ENCODE data around the gene CLDN9.

GRCh38 chr16:2985893-2986355 lies 26.8 kb upstream of the CLDN9 start:
- TF ChIP-seq, protein P1, sequence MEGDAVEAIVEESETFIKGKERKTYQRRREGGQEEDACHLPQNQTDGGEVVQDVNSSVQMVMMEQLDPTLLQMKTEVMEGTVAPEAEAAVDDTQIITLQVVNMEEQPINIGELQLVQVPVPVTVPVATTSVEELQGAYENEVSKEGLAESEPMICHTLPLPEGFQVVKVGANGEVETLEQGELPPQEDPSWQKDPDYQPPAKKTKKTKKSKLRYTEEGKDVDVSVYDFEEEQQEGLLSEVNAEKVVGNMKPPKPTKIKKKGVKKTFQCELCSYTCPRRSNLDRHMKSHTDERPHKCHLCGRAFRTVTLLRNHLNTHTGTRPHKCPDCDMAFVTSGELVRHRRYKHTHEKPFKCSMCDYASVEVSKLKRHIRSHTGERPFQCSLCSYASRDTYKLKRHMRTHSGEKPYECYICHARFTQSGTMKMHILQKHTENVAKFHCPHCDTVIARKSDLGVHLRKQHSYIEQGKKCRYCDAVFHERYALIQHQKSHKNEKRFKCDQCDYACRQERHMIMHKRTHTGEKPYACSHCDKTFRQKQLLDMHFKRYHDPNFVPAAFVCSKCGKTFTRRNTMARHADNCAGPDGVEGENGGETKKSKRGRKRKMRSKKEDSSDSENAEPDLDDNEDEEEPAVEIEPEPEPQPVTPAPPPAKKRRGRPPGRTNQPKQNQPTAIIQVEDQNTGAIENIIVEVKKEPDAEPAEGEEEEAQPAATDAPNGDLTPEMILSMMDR (IDR thresholded peaks at IDR 0.05): no peak
- TF ChIP-seq POLR2A (IDR thresholded peaks at IDR 0.05) (no peak), POLR2AphosphoS5 (IDR thresholded peaks at IDR 0.05) (no peak)
